Stomach (tissue), 4 donors: Measurements from ENCODE around the gene GAK.

Experiments
- EP300 ChIP-seq: sonication (generic); formaldehyde crosslinking; IDR thresholded peaks from one replicate; pipeline ENCODE4 v1.6.1; 2017; ENCODE audit warnings: antibody characterized with exemption
- POLR2A ChIP-seq, 4 donors: fragments of 450-650 bp; IDR thresholded peaks; one replicate each; pipeline ENCODE4 v1.6.1; 2016; ENCODE audit warnings: antibody characterized with exemption in 4 of 4, control low read depth in 2 of 4, mild to moderate bottlenecking in 1 of 4, moderate library complexity in 1 of 4
- POLR2AphosphoS5 ChIP-seq, 3 donors: sonication (generic); formaldehyde crosslinking; IDR thresholded peaks; one replicate each; pipeline ENCODE4 v1.6.1; 2016; ENCODE audit warnings: antibody characterized with exemption in 3 of 3
- TF ChIP-seq, protein P1 (sequence below), 7 experiments: fragments of 450-650 bp in 4 of 7; fragments of 200-600 bp in 3 of 7; sonication (generic) in 3 of 7; IDR thresholded peaks; one replicate each; pipeline ENCODE4 v1.5.1; 2016 to 2019; ENCODE audit warnings: antibody characterized with exemption in 7 of 7, control low read depth in 2 of 7, mild to moderate bottlenecking in 1 of 7

DNA sequence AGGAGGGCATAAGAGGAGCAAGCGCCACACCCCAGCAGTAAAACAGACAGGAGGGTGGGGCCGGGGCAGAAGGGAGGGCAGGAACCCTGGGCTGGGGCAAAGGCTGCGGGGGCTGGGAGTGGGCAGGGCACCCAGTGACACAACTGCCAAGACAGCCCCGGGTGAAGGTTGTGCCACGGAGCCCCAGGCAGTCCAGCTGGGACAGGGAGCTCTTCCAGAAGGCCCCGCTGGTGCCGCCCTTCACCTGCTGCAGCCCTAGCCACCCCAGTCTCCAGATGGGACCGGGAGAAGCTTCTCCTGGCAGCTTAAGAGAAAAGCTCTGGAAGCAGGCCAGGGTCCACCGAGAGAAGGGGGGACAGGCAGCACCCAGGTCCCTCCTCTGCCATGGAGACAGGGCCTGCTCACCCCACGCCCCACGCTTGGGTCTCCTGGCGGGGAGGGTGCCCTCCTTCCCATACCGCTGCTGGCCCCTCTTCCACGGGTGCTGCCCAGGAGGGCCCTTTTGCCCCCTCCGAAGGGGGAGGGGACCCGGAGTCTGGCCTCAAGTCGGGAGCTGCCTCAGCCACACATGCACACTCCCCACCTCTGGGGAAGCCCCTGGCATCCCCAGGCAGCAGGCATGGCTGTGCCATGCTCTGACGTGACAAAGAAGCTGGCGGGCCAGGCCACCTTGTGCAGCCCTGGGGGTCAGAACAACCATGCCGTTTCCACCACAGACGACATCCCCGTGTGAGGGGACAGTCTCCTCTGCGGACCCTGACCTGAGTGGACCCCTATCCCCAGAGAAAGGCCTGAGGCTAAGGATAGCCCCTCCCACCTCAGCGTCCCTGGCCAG, 39.8 kb upstream of the GAK start:
- TF ChIP-seq POLR2A (IDR thresholded peaks at IDR 0.05) (no peak), EP300 (no peak), POLR2AphosphoS5 (IDR thresholded peaks at IDR 0.05) (no peak)
- TF ChIP-seq, protein P1, sequence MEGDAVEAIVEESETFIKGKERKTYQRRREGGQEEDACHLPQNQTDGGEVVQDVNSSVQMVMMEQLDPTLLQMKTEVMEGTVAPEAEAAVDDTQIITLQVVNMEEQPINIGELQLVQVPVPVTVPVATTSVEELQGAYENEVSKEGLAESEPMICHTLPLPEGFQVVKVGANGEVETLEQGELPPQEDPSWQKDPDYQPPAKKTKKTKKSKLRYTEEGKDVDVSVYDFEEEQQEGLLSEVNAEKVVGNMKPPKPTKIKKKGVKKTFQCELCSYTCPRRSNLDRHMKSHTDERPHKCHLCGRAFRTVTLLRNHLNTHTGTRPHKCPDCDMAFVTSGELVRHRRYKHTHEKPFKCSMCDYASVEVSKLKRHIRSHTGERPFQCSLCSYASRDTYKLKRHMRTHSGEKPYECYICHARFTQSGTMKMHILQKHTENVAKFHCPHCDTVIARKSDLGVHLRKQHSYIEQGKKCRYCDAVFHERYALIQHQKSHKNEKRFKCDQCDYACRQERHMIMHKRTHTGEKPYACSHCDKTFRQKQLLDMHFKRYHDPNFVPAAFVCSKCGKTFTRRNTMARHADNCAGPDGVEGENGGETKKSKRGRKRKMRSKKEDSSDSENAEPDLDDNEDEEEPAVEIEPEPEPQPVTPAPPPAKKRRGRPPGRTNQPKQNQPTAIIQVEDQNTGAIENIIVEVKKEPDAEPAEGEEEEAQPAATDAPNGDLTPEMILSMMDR (IDR thresholded peaks at IDR 0.05): no peak
